Subcutaneous adipose tissue (tissue), 4 donors: ENCODE results near the gene OR51L1. TPM values are rescaled to one million over a fixed set of nuclear protein-coding genes. Genes with fewer than 3 reads are reported as not detected.

ENCODE experiments used
- CTCF ChIP-seq: fragments of 450-650 bp; IDR thresholded peaks from one replicate; pipeline ENCODE4 v1.5.1; 2016; ENCODE audit warnings: low read depth, mild to moderate bottlenecking, control low read depth, antibody characterized with exemption, moderate library complexity
- total RNA-seq, 4 donors: library from RNA; depleted of rRNA; stranded (reverse); fragments of >200 nt; gene quantifications; one replicate each; pipeline ENCODE4 v1.1.0, GENCODE V29; 2016

The OR51L1 gene
- total RNA-seq, 4 donors from 2014 or later = not detected

GRCh38 chr11:5043380-5043779 lies 48.7 kb downstream of the OR51L1 start:
- no peak for TF ChIP-seq CTCF

- TF ChIP-seq CTCF = no peak
Measured at GRCh38 chr11:5046226-5046625, 51.6 kb downstream of the OR51L1 start, which contains the start of gene OR52J3. Gene OR52J3 (plus strand): TSS chr11:5046526. CDS start chr11:5046526, 0 bp downstream.

- no peak for TF ChIP-seq CTCF
Measured at GRCh38 chr11:5046754-5047330, 52.2 kb downstream of the OR51L1 start.

Other genes with a start within 250 kb of the OR51L1 start
- not detected for gene OR51F1, start 224.9 kb upstream of the OR51L1 start, total RNA-seq
- gene OR52R1, start 190.5 kb upstream of the OR51L1 start, total RNA-seq = not detected
- gene OR51F2, start 173.5 kb upstream of the OR51L1 start, total RNA-seq = not detected
- not detected for gene OR51S1, start 145.6 kb upstream of the OR51L1 start, total RNA-seq
- gene OR51T1, start 113.0 kb upstream of the OR51L1 start, total RNA-seq = not detected
- not detected for gene OR51A7, start 91.1 kb upstream of the OR51L1 start, total RNA-seq
- not detected for gene OR51G2, start 75.5 kb upstream of the OR51L1 start, total RNA-seq
- not detected for gene OR51G1, start 70.5 kb upstream of the OR51L1 start, total RNA-seq
- not detected for gene OR51A4, start 47.2 kb upstream of the OR51L1 start, total RNA-seq
- not detected for gene OR51A2, start 39.1 kb upstream of the OR51L1 start, total RNA-seq
- not detected for gene OR52J3, start 51.7 kb downstream of the OR51L1 start, total RNA-seq
- not detected for gene OR52E2, start 64.8 kb downstream of the OR51L1 start, total RNA-seq
- not detected for gene OR52E1, start 74.7 kb downstream of the OR51L1 start, total RNA-seq
- not detected for gene OR52A5, start 143.5 kb downstream of the OR51L1 start, total RNA-seq
- gene OR52A1, start 159.9 kb downstream of the OR51L1 start, total RNA-seq = not detected
- not detected for gene OR51V1, start 205.8 kb downstream of the OR51L1 start, total RNA-seq
- gene HBB, start 232.2 kb downstream of the OR51L1 start, total RNA-seq = 100 to 1,000 TPM in 2 of 4 donors, 10 to 100 TPM in 2; 22.2 to 687 (median 94.5) TPM
- gene HBD, start 239.6 kb downstream of the OR51L1 start, total RNA-seq = 1 to 10 TPM in 1 of 4 donors, not detected in 3; 4.4 TPM